ENCODE measurements around the gene CMSS1.

Gene CMSS1

DNA sequence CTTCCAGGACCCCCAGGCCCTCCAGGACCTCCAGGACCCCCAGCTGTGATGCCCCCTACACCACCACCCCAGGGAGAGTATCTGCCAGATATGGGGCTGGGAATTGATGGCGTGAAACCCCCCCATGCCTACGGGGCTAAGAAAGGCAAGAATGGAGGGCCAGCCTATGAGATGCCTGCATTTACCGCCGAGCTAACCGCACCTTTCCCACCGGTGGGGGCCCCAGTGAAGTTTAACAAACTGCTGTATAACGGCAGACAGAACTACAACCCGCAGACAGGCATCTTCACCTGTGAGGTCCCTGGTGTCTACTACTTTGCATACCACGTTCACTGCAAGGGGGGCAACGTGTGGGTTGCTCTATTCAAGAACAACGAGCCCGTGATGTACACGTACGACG, 22.1 kb upstream of the CMSS1 start:
- H3K27ac ChIP-seq: no peak overlapping the region
- TF ChIP-seq, protein P1, sequence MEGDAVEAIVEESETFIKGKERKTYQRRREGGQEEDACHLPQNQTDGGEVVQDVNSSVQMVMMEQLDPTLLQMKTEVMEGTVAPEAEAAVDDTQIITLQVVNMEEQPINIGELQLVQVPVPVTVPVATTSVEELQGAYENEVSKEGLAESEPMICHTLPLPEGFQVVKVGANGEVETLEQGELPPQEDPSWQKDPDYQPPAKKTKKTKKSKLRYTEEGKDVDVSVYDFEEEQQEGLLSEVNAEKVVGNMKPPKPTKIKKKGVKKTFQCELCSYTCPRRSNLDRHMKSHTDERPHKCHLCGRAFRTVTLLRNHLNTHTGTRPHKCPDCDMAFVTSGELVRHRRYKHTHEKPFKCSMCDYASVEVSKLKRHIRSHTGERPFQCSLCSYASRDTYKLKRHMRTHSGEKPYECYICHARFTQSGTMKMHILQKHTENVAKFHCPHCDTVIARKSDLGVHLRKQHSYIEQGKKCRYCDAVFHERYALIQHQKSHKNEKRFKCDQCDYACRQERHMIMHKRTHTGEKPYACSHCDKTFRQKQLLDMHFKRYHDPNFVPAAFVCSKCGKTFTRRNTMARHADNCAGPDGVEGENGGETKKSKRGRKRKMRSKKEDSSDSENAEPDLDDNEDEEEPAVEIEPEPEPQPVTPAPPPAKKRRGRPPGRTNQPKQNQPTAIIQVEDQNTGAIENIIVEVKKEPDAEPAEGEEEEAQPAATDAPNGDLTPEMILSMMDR (conservative IDR thresholded peaks at IDR 0.05): no peak

DNA sequence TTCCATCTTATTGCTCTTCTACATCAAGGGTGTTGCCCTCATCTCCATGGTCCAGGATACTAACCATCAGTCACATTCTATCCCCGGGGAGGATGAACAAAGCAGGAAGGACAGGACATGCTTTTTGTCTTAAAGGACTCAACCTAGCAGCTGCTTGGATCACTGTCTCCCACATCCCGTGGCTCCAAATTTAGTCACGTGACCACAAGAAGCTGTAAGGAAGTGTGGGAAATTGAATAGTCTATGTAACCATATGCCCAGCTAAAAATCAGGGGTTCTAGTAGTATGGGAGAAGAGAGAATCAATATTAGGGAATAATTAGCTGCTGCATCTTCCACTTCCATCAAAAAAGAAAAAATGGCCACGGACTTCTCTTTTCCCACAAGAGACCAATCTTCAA, 18.2 kb upstream of the CMSS1 start:
- TF ChIP-seq, protein P1 (conservative IDR thresholded peaks at IDR 0.05): no peak
- no peak overlapping the region for H3K27ac ChIP-seq

DNA sequence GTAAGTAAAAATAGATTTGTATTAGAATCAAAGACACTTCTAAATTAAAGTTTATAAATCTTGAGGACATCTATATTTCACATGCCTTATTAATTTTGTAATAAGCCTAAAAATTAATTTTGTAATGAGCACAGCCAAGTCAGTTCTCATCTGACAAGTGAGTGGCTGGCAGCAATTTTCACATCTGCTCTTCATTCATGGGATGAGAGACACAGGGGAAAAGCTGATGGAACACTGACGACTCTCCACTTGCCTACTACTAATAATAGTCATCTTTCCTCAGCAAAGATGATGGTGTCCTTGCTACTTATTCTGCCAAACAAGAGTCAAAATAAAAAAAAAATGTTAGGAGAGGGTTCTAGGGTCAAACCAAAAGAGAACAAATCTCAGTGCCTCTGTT, 14.4 kb upstream of the CMSS1 start:
- no peak overlapping the region for H3K27ac ChIP-seq
- TF ChIP-seq, protein P1 (conservative IDR thresholded peaks at IDR 0.05): no peak

DNA sequence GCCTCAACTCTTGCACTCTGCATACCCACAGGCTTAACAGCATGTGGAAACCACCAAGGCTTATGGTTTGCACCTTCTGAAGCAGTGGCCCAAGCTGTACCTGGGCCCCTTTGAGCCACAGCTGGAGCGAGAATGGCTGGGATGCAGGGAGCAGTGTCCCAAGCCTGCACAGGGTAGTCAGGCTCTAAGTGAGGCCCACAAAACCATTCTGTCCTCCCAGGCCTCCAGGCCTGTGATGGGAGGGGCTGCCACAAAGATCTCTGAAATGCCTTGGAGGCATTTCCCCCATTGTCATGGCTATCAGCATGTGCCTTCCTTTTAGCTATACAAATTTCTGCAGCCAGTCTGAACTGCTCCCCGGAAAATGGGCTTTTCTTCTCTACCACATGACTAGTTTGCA, 12.5 kb upstream of the CMSS1 start:
- TF ChIP-seq, protein P1 (conservative IDR thresholded peaks at IDR 0.05): no peak
- H3K27ac ChIP-seq: no peak overlapping the region

DNA sequence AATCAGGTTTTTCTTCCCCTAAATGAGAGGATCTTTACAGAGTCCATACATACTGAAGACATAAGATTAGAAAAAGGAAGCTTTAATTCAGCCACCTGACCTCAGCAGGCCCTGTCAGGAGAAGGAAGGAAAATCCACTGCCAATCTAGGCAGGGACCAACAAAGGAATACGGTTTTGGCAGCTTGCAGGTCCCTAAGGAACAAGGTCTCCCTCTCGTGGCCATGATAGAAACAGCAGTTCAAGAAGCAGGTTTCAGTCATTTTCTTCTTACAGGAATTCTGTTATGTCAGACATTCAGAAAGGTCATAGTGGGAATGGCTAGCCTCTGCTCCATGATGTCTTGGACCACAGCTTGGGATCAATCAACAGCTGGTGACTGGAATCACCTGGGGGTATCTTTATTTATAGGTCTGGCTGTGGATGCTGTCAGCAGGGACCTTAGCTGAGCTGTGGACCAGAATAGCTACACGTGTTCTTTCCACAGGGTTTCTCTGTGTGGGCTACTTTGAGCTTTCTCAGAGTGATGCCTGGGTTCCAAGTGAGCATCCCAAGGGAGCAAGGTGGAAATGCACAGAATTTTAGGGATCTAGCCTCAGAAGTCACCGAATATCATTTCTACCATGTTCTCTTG, 9.4 kb upstream of the CMSS1 start:
- TF ChIP-seq, protein P1 (conservative IDR thresholded peaks at IDR 0.05): peak; percentile 89
- H3K27ac ChIP-seq: no peak overlapping the region

DNA sequence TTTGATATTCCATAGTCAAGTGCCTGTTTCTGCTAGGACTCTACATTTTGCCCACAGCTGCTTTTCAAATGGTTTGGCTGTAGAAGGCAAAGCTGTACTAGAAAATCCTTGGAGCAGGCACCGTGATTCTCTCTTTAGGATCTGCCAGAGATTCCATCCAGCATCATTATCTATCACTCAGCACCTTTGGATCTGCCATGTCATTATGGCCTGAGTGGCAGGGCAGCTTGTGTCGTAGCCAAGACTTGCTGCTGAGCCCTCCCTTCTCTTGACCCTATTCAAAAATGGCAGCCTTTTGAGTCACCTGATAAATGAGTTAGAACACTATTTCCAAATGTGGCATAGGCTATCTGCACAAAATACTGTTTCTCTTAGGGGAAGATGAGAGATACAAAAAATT, 8.1 kb upstream of the CMSS1 start:
- no peak overlapping the region for H3K27ac ChIP-seq
- TF ChIP-seq, protein P1 (conservative IDR thresholded peaks at IDR 0.05): no peak

DNA sequence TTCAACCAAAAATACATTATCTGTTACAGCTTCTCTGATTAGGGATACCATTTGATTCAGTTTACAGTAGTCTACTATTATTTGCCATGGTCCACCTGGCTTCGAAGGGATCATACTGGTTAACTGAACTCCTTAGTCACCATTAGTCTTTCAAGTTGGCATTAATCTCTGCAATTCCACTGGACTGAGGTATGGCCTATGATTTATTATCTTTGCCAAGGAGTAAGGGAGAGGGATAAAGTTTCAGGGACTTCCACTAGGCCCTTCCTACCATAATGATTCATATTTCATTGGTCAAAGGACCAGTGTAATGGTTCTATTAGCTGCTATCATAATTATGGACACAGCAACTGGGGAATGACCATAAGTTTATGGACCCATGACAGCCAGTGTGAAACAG, 7.3 kb upstream of the CMSS1 start:
- TF ChIP-seq, protein P1 (conservative IDR thresholded peaks at IDR 0.05): no peak
- H3K27ac ChIP-seq: no peak overlapping the region
